SK-N-SH treated with all-trans-retinoic acid at 6 μM for 48 hours (cell line): ENCODE data around the gene PPARA.

ENCODE experiments used
- ATAC-seq: fragments of 200-7000 bp; cut with Tn5 transposase; 3 replicates; pipeline ENCODE4 v1.9.1; 2020; ENCODE audit warnings: mild to moderate bottlenecking, moderate library complexity
- ARNTL ChIP-seq: fragments of 450-650 bp; formaldehyde crosslinking; IDR thresholded peaks from 2 replicates; pipeline ENCODE4 v1.5.0; 2020; ENCODE audit warnings: low read depth, mild to moderate bottlenecking, moderate library complexity, borderline replicate concordance
- BACH2 ChIP-seq: fragments of 250-450 bp; sonication (Bioruptor Pico); IDR thresholded peaks from 2 replicates; pipeline ENCODE4 v1.9.0; 2021; ENCODE audit warnings: mild to moderate bottlenecking, borderline replicate concordance
- ESRRG ChIP-seq: fragments of 250-450 bp; sonication (Bioruptor Pico); IDR thresholded peaks from 2 replicates; pipeline ENCODE4 v1.6.1; 2021; ENCODE audit warnings: mild to moderate bottlenecking
- GLIS3 ChIP-seq: fragments of 250-450 bp; sonication (Bioruptor Pico); IDR thresholded peaks from 2 replicates; pipeline ENCODE4 v1.5.0; 2020; ENCODE audit warnings: mild to moderate bottlenecking, moderate library complexity
- ISL1 ChIP-seq: fragments of 250-450 bp; sonication (Bioruptor Pico); IDR thresholded peaks from 2 replicates; pipeline ENCODE4 v2.1.2; 2022; ENCODE audit warnings: mild to moderate bottlenecking, moderate library complexity
- OSR1 ChIP-seq: fragments of 250-450 bp; sonication (Bioruptor Pico); IDR thresholded peaks from 2 replicates; pipeline ENCODE4 v1.8.0; 2022; ENCODE audit warnings: moderate library complexity, mild to moderate bottlenecking, inconsistent platforms
- PPARA ChIP-seq: fragments of 250-450 bp; sonication (Bioruptor Pico); IDR thresholded peaks from 2 replicates; pipeline ENCODE4 v1.5.0; 2020; ENCODE audit warnings: mild to moderate bottlenecking, borderline replicate concordance
- RARB ChIP-seq: fragments of 250-450 bp; sonication (Bioruptor Pico); IDR thresholded peaks from 2 replicates; pipeline ENCODE4 v1.8.0; 2021; ENCODE audit warnings: mild to moderate bottlenecking, moderate library complexity
- SNAI2 ChIP-seq: fragments of 250-450 bp; sonication (Bioruptor Pico); IDR thresholded peaks from 2 replicates; pipeline ENCODE4 v1.5.0; 2020; ENCODE audit warnings: mild to moderate bottlenecking, moderate library complexity
- TOX ChIP-seq: fragments of 250-450 bp; sonication (Bioruptor Pico); IDR thresholded peaks from 2 replicates; pipeline ENCODE4 v1.8.0; 2021; ENCODE audit warnings: mild to moderate bottlenecking, moderate library complexity, borderline replicate concordance
- ZC3H10 ChIP-seq: fragments of 250-450 bp; sonication (Bioruptor Pico); IDR thresholded peaks from 2 replicates; pipeline ENCODE4 v1.5.1; 2021; ENCODE audit warnings: mild to moderate bottlenecking, moderate library complexity
- ZFP3 ChIP-seq: fragments of 250-450 bp; sonication (Bioruptor Pico); IDR thresholded peaks from 2 replicates; pipeline ENCODE4 v1.5.0; 2020; ENCODE audit warnings: mild to moderate bottlenecking, moderate library complexity
- ZFP30 ChIP-seq: fragments of 450-650 bp; formaldehyde crosslinking; IDR thresholded peaks from 2 replicates; pipeline ENCODE4 v1.5.0; 2022; ENCODE audit warnings: mild to moderate bottlenecking, moderate library complexity
- ZNF70 ChIP-seq: fragments of 450-650 bp; formaldehyde crosslinking; IDR thresholded peaks from 2 replicates; pipeline ENCODE4 v1.5.0; 2020; ENCODE audit warnings: mild to moderate bottlenecking, moderate library complexity
- ZNF8 ChIP-seq: fragments of 450-650 bp; formaldehyde crosslinking; IDR thresholded peaks from 2 replicates; pipeline ENCODE4 v1.5.0; 2020; ENCODE audit warnings: mild to moderate bottlenecking, moderate library complexity
- TF ChIP-seq, protein P1 (sequence below): fragments of 250-450 bp; sonication (Bioruptor Pico); IDR thresholded peaks from 2 replicates; pipeline ENCODE4 v1.8.0; 2020; ENCODE audit warnings: mild to moderate bottlenecking, moderate library complexity, borderline replicate concordance
- TF ChIP-seq, protein P2 (sequence below): fragments of 250-450 bp; sonication (Bioruptor Pico); IDR thresholded peaks from 2 replicates; pipeline ENCODE4 v1.5.0; 2020; ENCODE audit warnings: mild to moderate bottlenecking, moderate library complexity
- TF ChIP-seq, protein P3 (sequence below): fragments of 250-450 bp; sonication (Bioruptor Pico); IDR thresholded peaks from 2 replicates; pipeline ENCODE4 v1.5.1; 2021; ENCODE audit warnings: mild to moderate bottlenecking, moderate library complexity
- TF ChIP-seq, protein P4 (sequence below): fragments of 250-450 bp; sonication (Bioruptor Pico); IDR thresholded peaks from 2 replicates; pipeline ENCODE4 v1.8.0; 2021; ENCODE audit warnings: low read depth, mild to moderate bottlenecking, moderate library complexity, borderline replicate concordance
- TF ChIP-seq, protein P5 (sequence below): fragments of 250-450 bp; sonication (Bioruptor Pico); IDR thresholded peaks from 2 replicates; pipeline ENCODE4 v1.5.1; 2020; ENCODE audit warnings: low read depth, mild to moderate bottlenecking, moderate library complexity

PPARA gene

DNA sequence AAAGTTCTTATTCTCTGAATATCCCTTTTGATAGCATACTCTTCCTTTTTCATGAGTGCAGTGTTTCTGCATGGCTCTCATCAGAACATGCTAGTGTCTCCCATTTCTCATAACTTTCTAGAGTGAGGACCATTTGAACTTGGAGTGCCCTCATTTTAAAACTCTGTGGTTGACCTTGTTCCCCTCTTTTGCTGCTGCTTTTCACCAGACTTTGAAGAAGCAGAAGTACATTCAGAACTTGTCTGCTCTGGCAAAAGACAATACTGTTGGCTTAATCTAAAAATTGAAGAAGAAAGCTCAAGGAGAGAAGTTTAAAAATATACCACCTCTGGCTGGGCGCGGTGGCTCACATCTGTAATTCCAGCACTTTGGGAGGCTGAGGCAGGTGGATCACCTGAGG, 35.0 kb downstream of the PPARA start:
- TF ChIP-seq ISL1 = no peak
- TF ChIP-seq, protein P1, sequence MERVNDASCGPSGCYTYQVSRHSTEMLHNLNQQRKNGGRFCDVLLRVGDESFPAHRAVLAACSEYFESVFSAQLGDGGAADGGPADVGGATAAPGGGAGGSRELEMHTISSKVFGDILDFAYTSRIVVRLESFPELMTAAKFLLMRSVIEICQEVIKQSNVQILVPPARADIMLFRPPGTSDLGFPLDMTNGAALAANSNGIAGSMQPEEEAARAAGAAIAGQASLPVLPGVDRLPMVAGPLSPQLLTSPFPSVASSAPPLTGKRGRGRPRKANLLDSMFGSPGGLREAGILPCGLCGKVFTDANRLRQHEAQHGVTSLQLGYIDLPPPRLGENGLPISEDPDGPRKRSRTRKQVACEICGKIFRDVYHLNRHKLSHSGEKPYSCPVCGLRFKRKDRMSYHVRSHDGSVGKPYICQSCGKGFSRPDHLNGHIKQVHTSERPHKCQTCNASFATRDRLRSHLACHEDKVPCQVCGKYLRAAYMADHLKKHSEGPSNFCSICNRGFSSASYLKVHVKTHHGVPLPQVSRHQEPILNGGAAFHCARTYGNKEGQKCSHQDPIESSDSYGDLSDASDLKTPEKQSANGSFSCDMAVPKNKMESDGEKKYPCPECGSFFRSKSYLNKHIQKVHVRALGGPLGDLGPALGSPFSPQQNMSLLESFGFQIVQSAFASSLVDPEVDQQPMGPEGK = no peak
- no peak for TF ChIP-seq OSR1 (CRISPR knock-in tag)
- TF ChIP-seq, protein P2, sequence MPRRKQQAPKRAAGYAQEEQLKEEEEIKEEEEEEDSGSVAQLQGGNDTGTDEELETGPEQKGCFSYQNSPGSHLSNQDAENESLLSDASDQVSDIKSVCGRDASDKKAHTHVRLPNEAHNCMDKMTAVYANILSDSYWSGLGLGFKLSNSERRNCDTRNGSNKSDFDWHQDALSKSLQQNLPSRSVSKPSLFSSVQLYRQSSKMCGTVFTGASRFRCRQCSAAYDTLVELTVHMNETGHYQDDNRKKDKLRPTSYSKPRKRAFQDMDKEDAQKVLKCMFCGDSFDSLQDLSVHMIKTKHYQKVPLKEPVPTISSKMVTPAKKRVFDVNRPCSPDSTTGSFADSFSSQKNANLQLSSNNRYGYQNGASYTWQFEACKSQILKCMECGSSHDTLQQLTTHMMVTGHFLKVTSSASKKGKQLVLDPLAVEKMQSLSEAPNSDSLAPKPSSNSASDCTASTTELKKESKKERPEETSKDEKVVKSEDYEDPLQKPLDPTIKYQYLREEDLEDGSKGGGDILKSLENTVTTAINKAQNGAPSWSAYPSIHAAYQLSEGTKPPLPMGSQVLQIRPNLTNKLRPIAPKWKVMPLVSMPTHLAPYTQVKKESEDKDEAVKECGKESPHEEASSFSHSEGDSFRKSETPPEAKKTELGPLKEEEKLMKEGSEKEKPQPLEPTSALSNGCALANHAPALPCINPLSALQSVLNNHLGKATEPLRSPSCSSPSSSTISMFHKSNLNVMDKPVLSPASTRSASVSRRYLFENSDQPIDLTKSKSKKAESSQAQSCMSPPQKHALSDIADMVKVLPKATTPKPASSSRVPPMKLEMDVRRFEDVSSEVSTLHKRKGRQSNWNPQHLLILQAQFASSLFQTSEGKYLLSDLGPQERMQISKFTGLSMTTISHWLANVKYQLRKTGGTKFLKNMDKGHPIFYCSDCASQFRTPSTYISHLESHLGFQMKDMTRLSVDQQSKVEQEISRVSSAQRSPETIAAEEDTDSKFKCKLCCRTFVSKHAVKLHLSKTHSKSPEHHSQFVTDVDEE = no peak
- TF ChIP-seq, protein P3, sequence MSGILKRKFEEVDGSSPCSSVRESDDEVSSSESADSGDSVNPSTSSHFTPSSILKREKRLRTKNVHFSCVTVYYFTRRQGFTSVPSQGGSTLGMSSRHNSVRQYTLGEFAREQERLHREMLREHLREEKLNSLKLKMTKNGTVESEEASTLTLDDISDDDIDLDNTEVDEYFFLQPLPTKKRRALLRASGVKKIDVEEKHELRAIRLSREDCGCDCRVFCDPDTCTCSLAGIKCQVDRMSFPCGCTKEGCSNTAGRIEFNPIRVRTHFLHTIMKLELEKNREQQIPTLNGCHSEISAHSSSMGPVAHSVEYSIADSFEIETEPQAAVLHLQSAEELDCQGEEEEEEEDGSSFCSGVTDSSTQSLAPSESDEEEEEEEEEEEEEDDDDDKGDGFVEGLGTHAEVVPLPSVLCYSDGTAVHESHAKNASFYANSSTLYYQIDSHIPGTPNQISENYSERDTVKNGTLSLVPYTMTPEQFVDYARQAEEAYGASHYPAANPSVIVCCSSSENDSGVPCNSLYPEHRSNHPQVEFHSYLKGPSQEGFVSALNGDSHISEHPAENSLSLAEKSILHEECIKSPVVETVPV (CRISPR knock-in tag) = no peak
- TF ChIP-seq ZFP30 (CRISPR knock-in tag) = no peak
- TF ChIP-seq, protein P4, sequence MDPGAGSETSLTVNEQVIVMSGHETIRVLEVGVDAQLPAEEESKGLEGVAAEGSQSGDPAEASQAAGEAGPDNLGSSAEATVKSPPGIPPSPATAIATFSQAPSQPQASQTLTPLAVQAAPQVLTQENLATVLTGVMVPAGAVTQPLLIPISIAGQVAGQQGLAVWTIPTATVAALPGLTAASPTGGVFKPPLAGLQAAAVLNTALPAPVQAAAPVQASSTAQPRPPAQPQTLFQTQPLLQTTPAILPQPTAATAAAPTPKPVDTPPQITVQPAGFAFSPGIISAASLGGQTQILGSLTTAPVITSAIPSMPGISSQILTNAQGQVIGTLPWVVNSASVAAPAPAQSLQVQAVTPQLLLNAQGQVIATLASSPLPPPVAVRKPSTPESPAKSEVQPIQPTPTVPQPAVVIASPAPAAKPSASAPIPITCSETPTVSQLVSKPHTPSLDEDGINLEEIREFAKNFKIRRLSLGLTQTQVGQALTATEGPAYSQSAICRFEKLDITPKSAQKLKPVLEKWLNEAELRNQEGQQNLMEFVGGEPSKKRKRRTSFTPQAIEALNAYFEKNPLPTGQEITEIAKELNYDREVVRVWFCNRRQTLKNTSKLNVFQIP (CRISPR knock-in tag) = no peak
- no peak for TF ChIP-seq ESRRG (CRISPR knock-in tag)
- TF ChIP-seq TOX (CRISPR knock-in tag) = no peak
- no peak for TF ChIP-seq ARNTL (CRISPR knock-in tag)
- no peak for TF ChIP-seq RARB (CRISPR knock-in tag)
- TF ChIP-seq ZNF8 (CRISPR knock-in tag) = no peak
- TF ChIP-seq ZFP3 = no peak
- TF ChIP-seq BACH2 (CRISPR knock-in tag) = no peak
- no peak for ATAC-seq

DNA sequence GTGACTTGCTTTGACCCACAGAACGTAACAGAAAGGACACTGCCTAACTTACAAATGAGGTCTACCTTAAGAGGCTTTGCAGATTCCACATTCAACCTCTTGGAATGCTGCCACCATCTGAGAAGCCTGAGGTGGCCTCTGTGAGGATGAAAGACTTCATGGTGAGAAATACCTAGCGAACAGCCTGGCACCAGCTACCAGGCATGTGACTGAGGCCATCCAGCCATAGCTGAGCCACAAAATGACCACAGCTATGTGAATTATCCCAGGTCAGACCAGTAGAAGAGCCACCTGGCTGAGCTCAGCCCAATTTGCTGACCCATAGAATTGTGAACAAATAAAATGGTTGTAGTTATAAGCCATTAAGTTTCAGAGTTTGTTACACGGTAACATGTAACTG, 37.5 kb downstream of the PPARA start:
- no peak for TF ChIP-seq GLIS3 (CRISPR knock-in tag)
- TF ChIP-seq, protein P1 = no peak
- no peak for TF ChIP-seq RARB (CRISPR knock-in tag)
- TF ChIP-seq, protein P3 (CRISPR knock-in tag) = no peak
- TF ChIP-seq ARNTL (CRISPR knock-in tag) = no peak
- TF ChIP-seq ZNF8 (CRISPR knock-in tag) = no peak
- TF ChIP-seq ZFP3 = no peak
- no peak for TF ChIP-seq ZFP30 (CRISPR knock-in tag)
- TF ChIP-seq SNAI2 (CRISPR knock-in tag) = no peak
- no peak for TF ChIP-seq OSR1 (CRISPR knock-in tag)
- TF ChIP-seq TOX (CRISPR knock-in tag) = no peak
- no peak for TF ChIP-seq PPARA (CRISPR knock-in tag)
- TF ChIP-seq ZNF70 = no peak
- TF ChIP-seq, protein P5, sequence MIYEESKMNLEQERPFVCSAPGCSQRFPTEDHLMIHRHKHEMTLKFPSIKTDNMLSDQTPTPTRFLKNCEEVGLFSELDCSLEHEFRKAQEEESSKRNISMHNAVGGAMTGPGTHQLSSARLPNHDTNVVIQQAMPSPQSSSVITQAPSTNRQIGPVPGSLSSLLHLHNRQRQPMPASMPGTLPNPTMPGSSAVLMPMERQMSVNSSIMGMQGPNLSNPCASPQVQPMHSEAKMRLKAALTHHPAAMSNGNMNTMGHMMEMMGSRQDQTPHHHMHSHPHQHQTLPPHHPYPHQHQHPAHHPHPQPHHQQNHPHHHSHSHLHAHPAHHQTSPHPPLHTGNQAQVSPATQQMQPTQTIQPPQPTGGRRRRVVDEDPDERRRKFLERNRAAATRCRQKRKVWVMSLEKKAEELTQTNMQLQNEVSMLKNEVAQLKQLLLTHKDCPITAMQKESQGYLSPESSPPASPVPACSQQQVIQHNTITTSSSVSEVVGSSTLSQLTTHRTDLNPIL (CRISPR knock-in tag) = no peak
- no peak for TF ChIP-seq ISL1
- TF ChIP-seq ZC3H10 (CRISPR knock-in tag) = no peak
- no peak for ATAC-seq
